Neural cell (in vitro differentiated cells): ENCODE measurements around the gene TPTE. TPM values are rescaled to one million over a fixed set of nuclear protein-coding genes. Genes with fewer than 3 reads are reported as not detected.
"Not testable (repeated sequence)": the region's sequence is repeated elsewhere in the genome, so short reads cannot be mapped to it uniquely, and the experiment has no call there.

Experiments used
- H2AFZ ChIP-seq: fragments of 200-600, 300-800 bp; sonication (generic), shearing (Covaris generic); 2 replicates; pipeline ENCODE4 v1.6.0; 2014; ENCODE audit warnings: low read depth, mild to moderate bottlenecking, antibody characterized with exemption, low read length, moderate library complexity
- H3F3A ChIP-seq: fragments of 200-600 bp; shearing (Covaris generic); 2 replicates; pipeline ENCODE4 v1.6.1; 2016; ENCODE audit warnings: mild to moderate bottlenecking, moderate library complexity, mixed read lengths, antibody characterized with exemption, low read length; ENCODE audit not compliant: insufficient read depth, poor library complexity, severe bottlenecking
- H3K27ac ChIP-seq: fragments of 200-600, 300-800 bp; sonication (generic), shearing (Covaris generic); 2 replicates; pipeline ENCODE4 v1.5.1; 2014; ENCODE audit warnings: mild to moderate bottlenecking, low read length, moderate library complexity
- H3K27me3 ChIP-seq: fragments of 300-800, 200-600 bp; sonication (generic), shearing (Covaris generic); 2 replicates; pipeline ENCODE4 v1.6.0; 2014; ENCODE audit warnings: mild to moderate bottlenecking, low read depth, low read length, moderate library complexity; ENCODE audit not compliant: insufficient read depth
- H3K36me3 ChIP-seq: fragments of 300-800, 200-600 bp; sonication (generic), shearing (Covaris generic); 2 replicates; pipeline ENCODE4 v1.5.1; 2014; ENCODE audit warnings: mild to moderate bottlenecking, antibody characterized with exemption, low read length, moderate library complexity; ENCODE audit not compliant: insufficient read depth
- H3K4me2 ChIP-seq: fragments of 300-800, 200-600 bp; sonication (generic), shearing (Covaris generic); 2 replicates; pipeline ENCODE4 v1.6.0; 2014; ENCODE audit warnings: mild to moderate bottlenecking, low read length
- H3K4me3 ChIP-seq: fragments of 300-800, 200-600 bp; sonication (generic), shearing (Covaris generic); 2 replicates; pipeline ENCODE4 v1.5.1; 2014; ENCODE audit warnings: mild to moderate bottlenecking, low read length, moderate library complexity
- H3K79me2 ChIP-seq: fragments of 200-600 bp; shearing (Covaris generic); replicated peaks from 2 replicates; pipeline ENCODE4 v1.6.0; 2014; ENCODE audit warnings: mild to moderate bottlenecking, low read length, moderate library complexity; ENCODE audit not compliant: insufficient read depth
- H3K9ac ChIP-seq: fragments of 300-800, 200-600 bp; sonication (generic), shearing (Covaris generic); 2 replicates; pipeline ENCODE4 v1.6.1; 2016; ENCODE audit warnings: mild to moderate bottlenecking, low read length, mixed read lengths
- H3K9me2 ChIP-seq: fragments of 200-600 bp; shearing (Covaris generic); 2 replicates; pipeline ENCODE4 v1.6.1; 2016; ENCODE audit warnings: mild to moderate bottlenecking, low read length, mixed read lengths; ENCODE audit not compliant: insufficient read depth
- H3K9me3 ChIP-seq: fragments of 200-600, 300-800 bp; sonication (generic), shearing (Covaris generic); 2 replicates; pipeline ENCODE4 v1.6.1; 2016; ENCODE audit warnings: mild to moderate bottlenecking, mixed run types, low read length, moderate library complexity, mixed read lengths
- H4K20me1 ChIP-seq: fragments of 200-600 bp; shearing (Covaris generic); 2 replicates; pipeline ENCODE4 v1.6.1; 2016; ENCODE audit warnings: mild to moderate bottlenecking, mixed run types; ENCODE audit not compliant: insufficient read depth
- EP300 ChIP-seq: fragments of 450-650 bp; conservative IDR thresholded peaks from 2 replicates; pipeline ENCODE4 v1.6.1; 2014; ENCODE audit warnings: antibody characterized with exemption, mild to moderate bottlenecking, moderate library complexity; ENCODE audit not compliant: poor library complexity, severe bottlenecking
- EZH2 ChIP-seq: fragments of 200-600, 300-800 bp; shearing (Covaris generic), sonication (generic); IDR thresholded peaks from 2 replicates; pipeline ENCODE4 v1.6.1; 2014; ENCODE audit warnings: antibody characterized with exemption, low read length, borderline replicate concordance, mild to moderate bottlenecking; ENCODE audit not compliant: insufficient read depth, poor library complexity, severe bottlenecking
- MXI1 ChIP-seq: fragments of 450-650 bp; conservative IDR thresholded peaks from 2 replicates; pipeline ENCODE4 v1.6.1; 2014; ENCODE audit warnings: antibody characterized with exemption, mild to moderate bottlenecking; ENCODE audit not compliant: poor library complexity, severe bottlenecking
- RAD21 ChIP-seq: fragments of 450-650 bp; conservative IDR thresholded peaks from 2 replicates; pipeline ENCODE4 v1.6.1; 2014; ENCODE audit warnings: antibody characterized with exemption, mild to moderate bottlenecking, moderate library complexity
- SMC3 ChIP-seq: fragments of 450-650 bp; conservative IDR thresholded peaks from 2 replicates; pipeline ENCODE4 v1.6.1; 2014; ENCODE audit warnings: antibody characterized with exemption, mild to moderate bottlenecking, moderate library complexity; ENCODE audit not compliant: poor library complexity
- TAF1 ChIP-seq: IDR thresholded peaks from 2 replicates; pipeline ENCODE4 v1.6.1; 2012; ENCODE audit warnings: low read depth
- polyA plus RNA-seq: library from polyadenylated mRNA; depleted of rRNA; stranded (reverse); fragments of >200 nt; gene quantifications from 2 replicates; pipeline ENCODE4 v1.2.3, GENCODE V29; 2014
- TF ChIP-seq, protein P1 (sequence below): fragments of 450-650 bp; IDR thresholded peaks from 2 replicates; pipeline ENCODE4 v1.5.1; 2014; ENCODE audit warnings: antibody characterized with exemption, mild to moderate bottlenecking, moderate library complexity; ENCODE audit not compliant: poor library complexity, severe bottlenecking

Gene TPTE
- polyA plus RNA-seq, 1 donor from 2014 or later, result not detected

DNA sequence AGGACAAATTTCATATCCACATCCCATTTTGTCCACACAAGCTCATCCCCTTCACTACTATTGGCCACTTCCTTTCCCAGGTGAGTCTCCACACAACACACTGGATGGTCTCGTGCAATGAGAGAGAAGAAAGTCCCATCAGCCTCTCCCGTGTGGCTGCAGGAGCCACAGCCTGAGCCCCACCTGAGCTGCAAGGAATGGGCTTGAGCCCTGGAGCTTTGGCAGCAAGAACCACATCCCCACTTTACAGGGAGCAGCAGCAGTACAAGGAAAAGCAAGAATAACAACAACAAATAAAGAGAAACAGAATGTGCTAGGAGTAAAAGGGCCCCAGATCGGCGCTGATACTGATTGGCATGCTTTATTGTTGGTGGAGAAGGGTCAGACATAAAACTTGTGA is 117.7 kb downstream of the TPTE start:
- Histone ChIP-seq H3K4me2 (no peak overlapping the region), H2AFZ (no peak overlapping the region), H3K27me3 (no peaks in the 10 kb centered on the region), H3K4me3 (no peak overlapping the region), H3K36me3 (no peaks in the 10 kb centered on the region), H3K9me2 (no peaks in the 10 kb centered on the region), H3K9me3 (peaks cover 14% of the 10 kb centered on the region), H3K9ac (no peak overlapping the region), H3K79me2 (no peaks in the 10 kb centered on the region), H4K20me1 (no peaks in the 10 kb centered on the region), H3K27ac (no peak overlapping the region), H3F3A (no peaks in the 10 kb centered on the region)
- TF ChIP-seq MXI1, result no peak
- no peak for TF ChIP-seq EP300
- no peak for TF ChIP-seq SMC3
- no peak for TF ChIP-seq EZH2
- TF ChIP-seq TAF1, result no peak

- peaks cover 14% of the 10 kb centered on the region for H3K9me3 ChIP-seq
- H3K79me2 ChIP-seq, H3K36me3 ChIP-seq, H3K4me3 ChIP-seq, H3K4me2 ChIP-seq, H3K9me2 ChIP-seq, H3F3A ChIP-seq, H2AFZ ChIP-seq, H4K20me1 ChIP-seq, H3K9ac ChIP-seq, H3K27me3 ChIP-seq, H3K27ac ChIP-seq: not testable (repeated sequence)
Measured at GRCh38 chr21:10639746-10640145, 118.4 kb downstream of the TPTE start.

DNA sequence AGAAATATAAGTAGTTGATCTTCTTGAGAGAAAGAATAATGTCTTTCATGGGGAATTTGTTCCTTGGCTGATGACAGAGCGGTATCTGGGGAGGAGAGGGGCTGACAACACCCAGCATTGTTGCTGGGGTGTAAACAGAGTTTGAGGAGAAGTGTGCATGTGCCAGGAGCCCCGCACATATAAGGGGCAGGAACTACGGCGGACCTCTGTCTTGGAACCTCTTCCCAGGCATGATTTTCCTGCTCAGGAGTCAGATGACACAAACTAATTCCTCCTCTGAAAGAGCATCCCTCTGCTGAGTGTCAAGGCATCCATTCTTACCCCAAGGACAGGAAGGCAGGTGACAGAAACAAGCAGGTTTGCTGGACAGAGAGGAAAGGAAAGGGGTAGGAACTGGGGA is 119.1 kb downstream of the TPTE start:
- no peak overlapping the region for H3K4me2 ChIP-seq

More for the DNA sequence above, 119.1 kb downstream of the TPTE start:
- no peaks in the 10 kb centered on the region for H3K27me3 ChIP-seq
- no peaks in the 10 kb centered on the region for H3K36me3 ChIP-seq
- H3F3A ChIP-seq, result no peaks in the 10 kb centered on the region
- no peaks in the 10 kb centered on the region for H3K9me2 ChIP-seq
- H4K20me1 ChIP-seq, result no peaks in the 10 kb centered on the region
- H3K9ac ChIP-seq, result no peak overlapping the region
- H3K4me3 ChIP-seq, result no peak overlapping the region
- H3K27ac ChIP-seq, result no peak overlapping the region
- no peak overlapping the region for H2AFZ ChIP-seq
- no peaks in the 10 kb centered on the region for H3K79me2 ChIP-seq
- TF ChIP-seq SMC3 (no peak), EZH2 (no peak), EP300 (no peak), RAD21 (no peak)
- TF ChIP-seq, protein P1, sequence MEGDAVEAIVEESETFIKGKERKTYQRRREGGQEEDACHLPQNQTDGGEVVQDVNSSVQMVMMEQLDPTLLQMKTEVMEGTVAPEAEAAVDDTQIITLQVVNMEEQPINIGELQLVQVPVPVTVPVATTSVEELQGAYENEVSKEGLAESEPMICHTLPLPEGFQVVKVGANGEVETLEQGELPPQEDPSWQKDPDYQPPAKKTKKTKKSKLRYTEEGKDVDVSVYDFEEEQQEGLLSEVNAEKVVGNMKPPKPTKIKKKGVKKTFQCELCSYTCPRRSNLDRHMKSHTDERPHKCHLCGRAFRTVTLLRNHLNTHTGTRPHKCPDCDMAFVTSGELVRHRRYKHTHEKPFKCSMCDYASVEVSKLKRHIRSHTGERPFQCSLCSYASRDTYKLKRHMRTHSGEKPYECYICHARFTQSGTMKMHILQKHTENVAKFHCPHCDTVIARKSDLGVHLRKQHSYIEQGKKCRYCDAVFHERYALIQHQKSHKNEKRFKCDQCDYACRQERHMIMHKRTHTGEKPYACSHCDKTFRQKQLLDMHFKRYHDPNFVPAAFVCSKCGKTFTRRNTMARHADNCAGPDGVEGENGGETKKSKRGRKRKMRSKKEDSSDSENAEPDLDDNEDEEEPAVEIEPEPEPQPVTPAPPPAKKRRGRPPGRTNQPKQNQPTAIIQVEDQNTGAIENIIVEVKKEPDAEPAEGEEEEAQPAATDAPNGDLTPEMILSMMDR, result no peak
- H3K9me3 ChIP-seq, result peaks cover 14% of the 10 kb centered on the region
